Activated CD8-positive, alpha-beta T cell treated with anti-CD3 and anti-CD28 coated beads for 36 hours (primary cell): ENCODE results near the gene PASD1. TPM values are rescaled to one million over a fixed set of nuclear protein-coding genes. Genes with fewer than 3 reads are reported as not detected.

Experiments
- ATAC-seq: fragments of 200-7000 bp; cut with Tn5 transposase; one replicate; pipeline ENCODE4 v1.10.0; 2021; ENCODE audit warnings: mild to moderate bottlenecking, moderate library complexity
- CTCF ChIA-PET: fragments of 350-600 bp; sonication (Branson Sonifier 250); formaldehyde crosslinking; loops from one replicate; lab custom pipeline; 2021; ENCODE audit warnings: antibody characterized with exemption; lab: Charles Lee
- POLR2A ChIA-PET: fragments of 350-600 bp; sonication (Branson Sonifier 250); formaldehyde crosslinking; loops from one replicate; lab custom pipeline; 2021; ENCODE audit warnings: antibody characterized with exemption; lab: Charles Lee
- DNase-seq: peaks from one replicate; pipeline ENCODE4 v3.0.0-alpha.2; 2020
- H3K27ac Mint-ChIP-seq: one replicate; pipeline ENCODE4 v1.8.0; 2021; ENCODE audit warnings: mild to moderate bottlenecking, mixed read lengths
- H3K27me3 Mint-ChIP-seq: one replicate; pipeline ENCODE4 v1.8.0; 2021; ENCODE audit warnings: mixed read lengths
- H3K36me3 Mint-ChIP-seq: one replicate; pipeline ENCODE4 v1.8.0; 2021; ENCODE audit warnings: low read depth, mixed read lengths
- H3K4me1 Mint-ChIP-seq: one replicate; pipeline ENCODE4 v1.8.0; 2021; ENCODE audit warnings: low read depth, mixed read lengths
- H3K4me3 Mint-ChIP-seq: one replicate; pipeline ENCODE4 v1.8.0; 2021; ENCODE audit warnings: mild to moderate bottlenecking, moderate library complexity, mixed read lengths
- H3K9me3 Mint-ChIP-seq: one replicate; pipeline ENCODE4 v1.8.0; 2021; ENCODE audit warnings: mixed read lengths
- CTCF ChIP-seq: fragments of 200-600 bp; IDR thresholded peaks from one replicate; pipeline ENCODE4 v1.8.0; 2022; ENCODE audit warnings: antibody characterized with exemption, mild to moderate bottlenecking
- intact Hi-C: fragments of 100-400 bp; cut with micrococcal nuclease; formaldehyde crosslinking; loops from one replicate; pipeline ENCODE4 v1.10.0; 2022
- total RNA-seq, 2 experiments: library from RNA; stranded (reverse); gene quantifications; one replicate each; pipeline ENCODE4 v1.2.3, GENCODE V29; 2021

The PASD1 gene
- total RNA-seq, 2 experiments from 2014 or later: not detected

GRCh38 chrX:151724563-151725337, 161.3 kb downstream of the PASD1 start:
- H3K27ac Mint-ChIP-seq: no peak overlapping the region
- no peaks in the 10 kb centered on the region for H3K4me1 Mint-ChIP-seq
- TF ChIP-seq CTCF: no peak
- no peak overlapping the region for H3K4me3 Mint-ChIP-seq
- ChIA-PET POLR2A (no interaction called here), CTCF (no interaction called here)
- no peaks in the 10 kb centered on the region for H3K36me3 Mint-ChIP-seq
- no peak for DNase-seq
- intact Hi-C loops: no loop called here
- no peaks in the 10 kb centered on the region for H3K9me3 Mint-ChIP-seq
- H3K27me3 Mint-ChIP-seq: no peaks in the 10 kb centered on the region
- ATAC-seq: no peak

GRCh38 chrX:151725338-151725614, 161.8 kb downstream of the PASD1 start:
- intact Hi-C loops: no loop called here
- H3K27me3 Mint-ChIP-seq: no peaks in the 10 kb centered on the region
- no peaks in the 10 kb centered on the region for H3K4me1 Mint-ChIP-seq
- H3K36me3 Mint-ChIP-seq: no peaks in the 10 kb centered on the region
- H3K27ac Mint-ChIP-seq: no peak overlapping the region
- ChIA-PET POLR2A (no interaction called here), CTCF (no interaction called here)
- no peak overlapping the region for H3K4me3 Mint-ChIP-seq
- DNase-seq (no peak), ATAC-seq (no peak)
- no peaks in the 10 kb centered on the region for H3K9me3 Mint-ChIP-seq
- TF ChIP-seq CTCF: no peak

Other genes starting within 250 kb of the PASD1 start
- gene VMA21, start 166.5 kb upstream of the PASD1 start, total RNA-seq: 10 to 100 TPM; 41.6 to 41.9 TPM
- gene PRRG3, start 131.8 kb downstream of the PASD1 start, total RNA-seq: not detected
- not detected for gene FATE1, start 152.4 kb downstream of the PASD1 start, total RNA-seq
- gene CNGA2, start 171.1 kb downstream of the PASD1 start, total RNA-seq: not detected